Activated naive CD8-positive, alpha-beta T cell treated with anti-CD3 and anti-CD28 coated beads, Interleukin-2, amount 10 ng/mL, durations not matched to agents 7 days and 5 days (primary cell): ENCODE measurements around the gene RABL6. TPM values are rescaled to one million over a fixed set of nuclear protein-coding genes. Genes with fewer than 3 reads are reported as not detected.
A peak's percentile ranks its signal among the peaks of the same experiment; 100 is the strongest.

Source experiments
- ATAC-seq: fragments of 150-1000 bp; cut with Tn5 transposase; one replicate; pipeline ENCODE4 v1.10.0; 2021; ENCODE audit warnings: low read depth, moderate library complexity
- POLR2A ChIA-PET: fragments of 350-600 bp; sonication (Branson Sonifier 250); formaldehyde crosslinking; loops from one replicate; lab custom pipeline; 2021; ENCODE audit warnings: antibody characterized with exemption; lab: Charles Lee
- DNase-seq: peaks from one replicate; pipeline ENCODE4 v3.0.0; 2021
- H3K27ac Mint-ChIP-seq: one replicate; pipeline ENCODE4 v1.8.0; 2022; ENCODE audit warnings: mild to moderate bottlenecking, mixed read lengths
- H3K27me3 Mint-ChIP-seq: one replicate; pipeline ENCODE4 v1.8.0; 2022; ENCODE audit warnings: mild to moderate bottlenecking, moderate library complexity, mixed read lengths
- H3K36me3 Mint-ChIP-seq: one replicate; pipeline ENCODE4 v1.8.0; 2021; ENCODE audit warnings: mild to moderate bottlenecking, mixed read lengths
- H3K4me1 Mint-ChIP-seq: one replicate; pipeline ENCODE4 v1.8.0; 2021; ENCODE audit warnings: mixed read lengths
- H3K4me3 Mint-ChIP-seq: one replicate; pipeline ENCODE4 v1.8.0; 2022; ENCODE audit warnings: mild to moderate bottlenecking, moderate library complexity, mixed read lengths
- H3K9me3 Mint-ChIP-seq: one replicate; pipeline ENCODE4 v1.8.0; 2021; ENCODE audit warnings: mixed read lengths
- total RNA-seq, 2 experiments: library from RNA; stranded (reverse); gene quantifications; one replicate each; pipeline ENCODE4 v1.2.3, GENCODE V29; 2021

Gene RABL6
- total RNA-seq, 2 experiments from 2014 or later, result 91.1 to 98.4 TPM

DNA sequence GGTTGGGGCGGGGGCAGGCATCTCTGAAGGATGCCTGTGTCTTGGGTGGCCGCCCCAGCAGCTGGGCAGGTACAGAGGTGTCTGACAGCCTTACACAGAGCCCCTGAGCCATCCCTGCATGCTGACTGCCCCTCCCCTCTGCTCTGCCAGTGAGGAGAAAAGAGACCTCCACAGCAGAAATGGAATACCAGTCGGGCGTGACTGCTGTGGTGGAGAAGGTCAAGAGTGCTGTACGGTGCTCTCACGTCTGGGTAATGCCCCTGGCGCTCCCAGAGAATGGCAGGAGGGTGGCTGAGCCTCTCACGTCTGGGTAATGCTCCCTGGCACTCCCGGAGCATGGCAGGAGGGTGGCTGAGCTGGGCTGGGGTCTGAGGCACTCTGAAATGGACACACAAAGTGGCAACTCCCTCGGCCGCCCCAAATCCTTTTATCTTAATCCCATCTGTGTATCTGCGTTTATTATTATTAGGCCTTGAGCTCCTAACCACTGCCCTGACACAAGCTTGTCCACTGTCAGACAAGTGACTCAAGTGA, 2.5 kb upstream of the RABL6 start:
- peaks cover 6% of the 10 kb centered on the region for H3K36me3 Mint-ChIP-seq
- H3K27ac Mint-ChIP-seq, result no peak overlapping the region
- no peaks in the 10 kb centered on the region for H3K9me3 Mint-ChIP-seq
- DNase-seq (no peak), ATAC-seq (no peak)
- peaks cover 11% of the 10 kb centered on the region for H3K27me3 Mint-ChIP-seq
- POLR2A ChIA-PET, result interaction anchor here (1.1 kb wide), 1 partner anchor 14 kb away, joined by 3 read pairs; the partner anchor contains the start of gene TMEM141
- H3K4me3 Mint-ChIP-seq, result no peak overlapping the region
- H3K4me1 Mint-ChIP-seq, result peaks cover 29% of the 10 kb centered on the region

DNA sequence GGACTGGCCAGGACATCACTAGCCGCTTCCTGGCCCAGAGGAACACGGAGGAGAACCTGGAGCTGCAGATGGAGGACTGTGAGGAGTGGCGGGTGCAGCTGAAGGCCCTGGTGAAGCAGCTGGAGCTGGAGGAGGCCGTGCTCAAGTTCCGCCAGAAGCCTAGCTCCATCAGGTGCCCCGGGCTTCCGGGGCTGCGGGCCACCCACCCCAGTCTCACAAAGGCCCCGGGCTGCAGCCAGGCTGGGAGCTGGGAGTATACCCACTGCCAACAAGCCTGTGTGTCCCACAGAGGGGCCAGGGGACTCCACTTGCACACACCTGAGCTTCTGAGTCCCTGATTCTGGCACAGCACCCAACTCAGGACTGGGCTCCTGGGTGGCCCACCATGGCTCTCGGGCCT, 1.7 kb upstream of the RABL6 start:
- Mint-ChIP-seq H3K27ac (no peak overlapping the region), H3K9me3 (no peaks in the 10 kb centered on the region), H3K4me1 (peaks cover 26% of the 10 kb centered on the region), H3K4me3 (peak overlapping the region; percentile 89), H3K36me3 (peaks cover 10% of the 10 kb centered on the region), H3K27me3 (peaks cover 7% of the 10 kb centered on the region)
- no peak for ATAC-seq
- no peak for DNase-seq
- POLR2A ChIA-PET, result interaction anchor here (1.1 to 1.4 kb wide), 2 partner anchors 15 to 42 kb away, joined by 3 to 6 read pairs; partner anchors contain the start of gene TMEM141

DNA sequence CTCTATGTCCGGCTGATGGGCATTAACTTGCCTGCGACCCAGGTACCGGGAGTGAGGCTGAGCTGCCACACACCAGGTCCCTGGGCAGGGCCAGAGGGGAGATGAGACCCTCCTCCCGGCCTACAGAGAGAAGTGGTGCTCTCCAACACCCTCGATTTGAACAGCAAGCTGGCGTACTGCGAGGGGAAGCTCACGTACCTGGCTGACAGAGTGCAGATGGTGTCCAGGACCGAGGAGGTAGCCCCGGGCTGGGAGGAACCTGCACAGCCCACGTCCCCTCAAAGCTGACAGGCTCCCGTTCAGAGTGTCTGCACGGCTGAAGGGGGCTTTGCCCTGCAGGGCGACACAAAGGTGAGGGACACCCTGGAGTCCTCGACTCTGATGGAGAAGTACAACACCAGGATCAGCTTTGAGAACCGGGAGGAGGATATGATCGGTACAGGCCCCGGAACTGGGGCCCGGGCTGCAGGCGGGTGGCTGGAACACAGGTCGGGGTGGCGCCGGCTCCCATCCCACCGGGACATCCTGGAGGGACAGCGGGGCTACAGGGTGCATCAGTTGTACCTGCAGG, 1.0 kb upstream of the RABL6 start:
- ATAC-seq, result no peak
- DNase-seq, result no peak
- Mint-ChIP-seq H3K9me3 (no peaks in the 10 kb centered on the region), H3K27me3 (peaks cover 3% of the 10 kb centered on the region), H3K36me3 (peaks cover 10% of the 10 kb centered on the region), H3K27ac (peak overlapping the region; percentile 90), H3K4me3 (peak overlapping the region; percentile 89), H3K4me1 (peaks cover 23% of the 10 kb centered on the region)
- POLR2A ChIA-PET, result interaction anchor here (0.5 to 2.4 kb wide), 19 partner anchors 7 to 312 kb away, joined by 3 to 14 read pairs (median 6); partner anchors contain the start of genes AJM1, CCDC183, FBXW5 and MAN1B1

DNA sequence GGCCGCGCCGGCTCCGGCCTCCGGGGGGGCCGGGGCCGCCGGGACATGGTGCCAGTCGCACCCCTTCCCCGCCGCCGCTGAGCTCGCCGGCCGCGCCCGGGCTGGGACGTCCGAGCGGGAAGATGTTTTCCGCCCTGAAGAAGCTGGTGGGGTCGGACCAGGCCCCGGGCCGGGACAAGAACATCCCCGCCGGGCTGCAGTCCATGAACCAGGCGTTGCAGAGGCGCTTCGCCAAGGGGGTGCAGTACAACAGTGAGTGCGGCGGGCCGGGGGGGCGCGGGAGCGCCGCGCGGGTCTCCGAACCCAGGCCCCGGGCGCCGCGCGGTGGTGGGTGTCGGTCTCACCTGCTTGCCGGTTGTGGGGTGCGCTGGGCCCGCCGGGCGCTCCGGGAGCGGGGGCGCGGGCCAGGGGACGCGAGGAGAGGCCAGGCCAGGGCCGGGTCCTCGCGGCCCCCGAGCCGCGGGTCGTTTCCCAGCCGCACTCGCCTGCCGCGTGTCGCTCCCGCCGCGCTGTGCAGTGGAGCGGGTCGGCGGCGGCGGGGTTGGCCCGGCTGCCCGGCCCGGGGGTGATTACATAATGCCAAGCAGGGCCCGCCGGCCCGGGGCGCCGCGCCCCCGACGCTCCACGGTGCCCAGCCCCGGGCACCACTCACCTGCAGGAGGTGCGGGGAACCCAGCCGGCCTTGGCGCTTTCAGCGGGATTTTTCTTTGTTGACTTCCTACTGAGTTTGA, 492 bp downstream of the RABL6 start:
- peaks cover 10% of the 10 kb centered on the region for H3K36me3 Mint-ChIP-seq
- H3K4me1 Mint-ChIP-seq, result peaks cover 36% of the 10 kb centered on the region
- H3K4me3 Mint-ChIP-seq, result peak overlapping the region; percentile 82
- POLR2A ChIA-PET, result interaction anchor here (0.6 to 2.4 kb wide), 18 partner anchors 9 to 184 kb away, joined by 3 to 14 read pairs (median 6); partner anchors contain the start of genes AJM1, CCDC183, FBXW5 and PAXX
- ATAC-seq (peak; percentile 38), DNase-seq (no peak)
- H3K27ac Mint-ChIP-seq, result peak overlapping the region; percentile 70
- no peaks in the 10 kb centered on the region for H3K27me3 Mint-ChIP-seq
- H3K9me3 Mint-ChIP-seq, result no peaks in the 10 kb centered on the region

DNA sequence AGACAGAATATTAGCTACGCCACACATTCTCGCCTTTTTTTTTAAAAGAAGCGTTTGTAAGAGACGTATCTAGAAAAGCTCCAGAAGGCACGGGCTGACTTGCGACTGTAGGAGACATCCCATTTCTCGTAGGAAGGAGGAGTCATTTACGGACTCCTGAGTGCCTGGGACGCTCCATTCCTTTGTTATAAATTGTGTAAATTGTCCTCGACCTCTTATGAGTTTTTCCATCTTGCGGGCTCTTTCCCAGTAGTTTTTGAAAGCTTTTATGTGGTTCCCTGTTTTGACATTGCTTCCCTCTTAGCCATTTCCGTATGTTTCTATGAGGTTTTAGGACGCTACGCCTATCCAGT, 1.0 kb downstream of the RABL6 start:
- no peak for DNase-seq
- peak overlapping the region; percentile 70 for H3K27ac Mint-ChIP-seq
- peak overlapping the region; percentile 82 for H3K4me3 Mint-ChIP-seq
- peaks cover 15% of the 10 kb centered on the region for H3K36me3 Mint-ChIP-seq
- no peaks in the 10 kb centered on the region for H3K9me3 Mint-ChIP-seq
- no peaks in the 10 kb centered on the region for H3K27me3 Mint-ChIP-seq
- POLR2A ChIA-PET, result interaction anchor here (2.0 to 2.4 kb wide), 5 partner anchors 9 to 81 kb away, joined by 5 to 14 read pairs (median 9); partner anchors contain the start of genes AJM1 and TMEM141
- ATAC-seq, result no peak
- peaks cover 41% of the 10 kb centered on the region for H3K4me1 Mint-ChIP-seq

DNA sequence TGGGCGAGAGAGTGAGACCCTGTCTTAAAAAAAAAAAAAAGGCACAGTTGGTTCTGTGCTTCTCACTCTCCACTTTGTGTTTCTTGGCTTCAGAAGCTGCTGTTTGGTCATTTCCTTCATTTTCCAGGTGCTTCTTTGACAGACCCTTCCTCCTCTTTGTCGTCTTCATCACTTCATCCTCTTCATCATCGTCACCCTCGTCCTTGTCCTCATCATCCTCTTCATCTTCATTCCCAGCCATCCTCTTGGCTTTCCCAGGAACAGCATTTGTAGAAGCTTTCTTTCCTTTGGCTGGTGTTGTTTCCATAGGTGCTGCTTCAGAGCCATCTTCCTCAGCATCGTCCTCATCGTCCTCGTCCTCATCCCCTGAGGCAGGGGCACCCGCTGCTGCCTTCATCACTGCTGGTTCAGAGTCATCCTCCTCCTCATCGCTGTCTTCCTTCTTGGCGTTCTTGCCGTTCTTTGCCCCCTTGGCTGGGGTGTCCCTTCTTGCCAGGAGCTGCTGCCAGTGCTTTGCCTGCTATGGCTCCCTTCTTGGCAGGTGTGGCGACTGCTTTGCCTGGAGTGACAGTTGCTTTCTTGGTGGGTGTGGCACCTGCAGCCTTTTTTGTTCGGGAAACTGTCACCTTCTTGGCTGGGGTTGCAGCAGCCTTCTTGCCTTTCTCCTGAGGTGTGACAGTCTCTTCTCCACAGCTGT, 7.1 kb downstream of the RABL6 start:
- H3K27me3 Mint-ChIP-seq, result no peaks in the 10 kb centered on the region
- POLR2A ChIA-PET, result interaction anchor here (0.7 kb wide), 1 partner anchor 21 kb away, joined by 4 read pairs; no protein-coding TSS in a partner anchor
- no peaks in the 10 kb centered on the region for H3K9me3 Mint-ChIP-seq
- H3K36me3 Mint-ChIP-seq, result peaks cover 25% of the 10 kb centered on the region
- peak overlapping the region; percentile 79 for H3K27ac Mint-ChIP-seq
- peaks cover 36% of the 10 kb centered on the region for H3K4me1 Mint-ChIP-seq
- H3K4me3 Mint-ChIP-seq, result peak overlapping the region; percentile 39
- no peak for DNase-seq
- no peak for ATAC-seq

DNA sequence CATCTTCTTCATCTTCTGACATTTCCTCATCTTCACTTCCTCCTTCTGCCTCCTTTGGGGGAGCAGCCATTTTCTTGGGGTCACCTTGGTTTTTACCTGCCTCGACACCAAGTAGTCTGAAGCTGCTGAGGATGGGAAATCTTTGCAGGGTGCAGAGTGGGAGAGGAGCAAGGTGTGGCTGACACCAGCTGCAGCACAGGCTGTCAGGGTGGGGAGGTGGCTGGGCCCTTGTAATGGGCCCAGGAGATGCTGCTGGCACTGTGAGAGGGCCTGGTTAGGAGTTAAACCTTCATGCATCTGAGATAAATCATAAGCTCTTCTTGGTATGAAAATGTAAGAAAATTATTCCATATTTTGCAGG, 7.7 kb downstream of the RABL6 start:
- DNase-seq (no peak), ATAC-seq (no peak)
- Mint-ChIP-seq H3K9me3 (no peaks in the 10 kb centered on the region), H3K4me1 (peaks cover 33% of the 10 kb centered on the region), H3K4me3 (no peak overlapping the region), H3K27me3 (no peaks in the 10 kb centered on the region), H3K27ac (no peak overlapping the region), H3K36me3 (peaks cover 25% of the 10 kb centered on the region)
- POLR2A ChIA-PET, result no interaction called here

DNA sequence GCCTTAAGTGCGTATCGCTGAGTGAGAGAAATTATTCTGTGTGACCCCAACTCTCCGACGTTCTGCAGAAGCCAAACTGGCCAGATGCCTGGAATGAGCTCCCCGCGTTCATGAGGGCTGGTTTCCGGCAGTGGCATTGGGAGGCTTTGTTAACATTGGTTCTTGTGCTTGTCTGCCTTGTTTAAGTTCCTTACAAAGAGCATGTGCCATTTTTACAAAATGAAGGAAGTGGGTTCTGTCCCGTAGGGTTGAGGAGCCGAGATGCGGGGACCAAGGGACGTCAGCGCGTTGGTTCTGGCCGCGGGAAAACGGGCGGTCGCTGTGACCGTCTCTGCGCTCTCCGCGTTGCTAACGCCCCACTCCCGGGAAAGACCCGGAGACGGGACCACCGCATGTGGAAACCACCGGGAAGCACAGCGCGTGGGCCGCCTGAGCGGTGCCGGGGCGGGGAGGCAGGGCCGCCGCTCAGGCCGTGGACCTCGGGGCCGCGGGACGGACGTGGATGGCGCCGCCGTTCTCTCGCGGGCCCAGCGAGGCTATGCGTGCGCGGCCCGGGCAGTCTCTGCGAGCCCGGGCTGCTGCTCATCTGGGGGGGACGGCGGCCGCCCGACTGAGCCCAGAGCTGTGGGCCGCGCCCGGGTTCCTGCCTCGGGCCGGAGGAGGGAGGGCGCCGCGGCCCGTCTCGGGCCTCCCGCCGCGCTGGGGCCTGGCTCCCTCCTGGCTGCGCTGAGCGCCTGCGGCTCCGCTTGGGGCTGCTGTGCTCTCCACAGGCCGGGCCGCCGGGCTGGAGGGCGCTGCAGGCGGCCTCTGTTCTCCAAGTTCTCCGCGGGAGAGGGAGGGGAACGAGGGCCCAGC, 13.4 kb downstream of the RABL6 start:
- no peak overlapping the region for H3K27ac Mint-ChIP-seq
- no peaks in the 10 kb centered on the region for H3K9me3 Mint-ChIP-seq
- peaks cover 5% of the 10 kb centered on the region for H3K36me3 Mint-ChIP-seq
- H3K4me1 Mint-ChIP-seq, result peaks cover 3% of the 10 kb centered on the region
- peak; percentile 19 for ATAC-seq
- POLR2A ChIA-PET, result interaction anchor here (1.1 kb wide), 1 partner anchor 14 kb away, joined by 5 read pairs; the partner anchor contains the start of gene RABL6
- no peak overlapping the region for H3K4me3 Mint-ChIP-seq
- no peaks in the 10 kb centered on the region for H3K27me3 Mint-ChIP-seq
- DNase-seq, result no peak

DNA sequence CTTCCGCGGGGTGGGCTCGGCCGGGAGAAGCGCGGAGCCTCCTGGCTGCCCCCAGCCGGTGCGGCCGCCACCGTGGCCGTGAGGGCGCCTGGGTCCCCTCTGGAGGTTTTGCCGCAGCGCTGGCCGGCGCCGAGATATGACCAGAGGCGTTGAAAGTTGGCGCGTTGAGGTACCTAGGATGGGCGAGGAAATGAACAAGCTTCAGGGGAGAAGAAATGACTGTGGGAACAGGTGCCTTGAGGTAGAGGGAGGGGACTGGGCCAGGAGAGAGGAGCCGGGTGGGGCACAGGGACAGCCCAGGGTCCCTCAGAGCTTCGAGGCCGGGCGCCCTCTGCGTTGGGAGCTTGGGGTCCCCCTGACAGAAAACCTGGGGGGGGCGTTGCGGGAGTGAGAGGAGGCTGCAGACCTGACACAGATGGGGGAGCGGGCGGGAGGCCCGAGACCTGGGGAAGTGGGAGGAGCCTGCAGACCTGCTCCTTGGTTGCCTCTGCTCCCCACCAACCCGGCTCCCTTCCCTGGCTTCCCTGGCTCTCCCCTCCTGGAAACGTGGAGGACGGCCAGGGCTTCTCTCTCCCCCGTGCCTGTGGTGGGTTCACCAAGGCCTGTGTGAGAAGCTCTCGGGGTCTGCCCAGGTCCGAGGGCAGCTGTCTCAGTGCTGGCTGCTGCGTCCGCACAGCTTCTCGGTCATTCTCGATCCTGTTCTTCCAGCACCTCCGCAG, 14.2 kb downstream of the RABL6 start:
- H3K4me1 Mint-ChIP-seq, result peaks cover 2% of the 10 kb centered on the region
- H3K9me3 Mint-ChIP-seq, result no peaks in the 10 kb centered on the region
- DNase-seq (no peak), ATAC-seq (no peak)
- peaks cover 3% of the 10 kb centered on the region for H3K36me3 Mint-ChIP-seq
- POLR2A ChIA-PET, result interaction anchor here (0.6 kb wide), 2 partner anchors 202 to 593 kb away, joined by 3 to 4 read pairs; no protein-coding TSS in a partner anchor
- H3K27ac Mint-ChIP-seq, result no peak overlapping the region
- no peak overlapping the region for H3K4me3 Mint-ChIP-seq
- no peaks in the 10 kb centered on the region for H3K27me3 Mint-ChIP-seq

DNA sequence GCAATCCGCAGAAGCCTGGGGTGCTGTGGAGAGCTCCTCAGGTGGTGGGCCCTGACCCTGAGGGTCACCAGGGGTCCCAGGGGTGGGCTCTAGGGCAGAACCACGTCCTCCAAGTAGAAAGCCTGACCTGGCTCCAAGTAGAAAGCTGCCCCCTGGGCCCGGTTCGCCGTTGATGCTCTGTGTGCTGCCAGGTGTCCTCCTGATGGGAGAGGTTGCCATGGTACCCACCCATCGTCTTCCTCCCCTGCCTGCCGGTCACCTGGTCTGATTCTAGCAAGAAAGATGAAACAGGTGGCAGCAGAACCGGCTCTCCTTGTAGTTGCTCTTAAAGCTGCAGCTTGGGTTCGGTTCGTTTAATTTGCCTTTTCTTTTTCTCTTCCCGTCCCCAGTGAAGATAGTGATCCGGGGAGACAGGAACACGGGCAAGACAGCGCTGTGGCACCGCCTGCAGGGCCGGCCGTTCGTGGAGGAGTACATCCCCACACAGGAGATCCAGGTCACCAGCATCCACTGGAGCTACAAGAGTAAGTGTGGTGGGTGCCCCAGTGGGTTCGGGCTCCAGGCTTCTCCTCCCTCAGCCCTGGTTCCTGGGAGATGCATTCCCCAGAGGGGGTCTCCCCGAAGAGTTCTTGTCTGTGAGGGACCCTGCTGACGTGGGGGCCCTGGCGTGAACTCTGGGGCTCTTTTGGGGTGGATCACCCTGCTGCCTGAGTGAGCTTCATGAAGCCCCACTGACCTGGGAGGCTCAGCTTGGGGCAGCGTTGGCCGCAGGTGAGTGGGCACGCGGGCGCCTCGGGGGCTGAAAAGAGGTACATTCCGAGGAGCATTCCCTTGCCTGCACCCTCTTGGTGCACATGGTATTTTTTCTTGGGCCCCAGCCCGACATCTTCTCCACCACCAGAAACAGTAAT, 15.6 kb downstream of the RABL6 start:
- DNase-seq (no peak), ATAC-seq (no peak)
- Mint-ChIP-seq H3K27ac (no peak overlapping the region), H3K9me3 (no peaks in the 10 kb centered on the region), H3K27me3 (no peaks in the 10 kb centered on the region), H3K4me1 (no peaks in the 10 kb centered on the region), H3K4me3 (no peak overlapping the region), H3K36me3 (peaks cover 1% of the 10 kb centered on the region)
- POLR2A ChIA-PET, result interaction anchor here (0.6 to 1.5 kb wide), 3 partner anchors 11 to 417 kb away, joined by 3 to 7 read pairs (median 3); partner anchors contain the start of gene TUBB4B
